ENCODE results near the gene SLC38A1.
"Not testable (repeated sequence)": the region's sequence is repeated elsewhere in the genome, so short reads cannot be mapped to it uniquely, and the experiment has no call there.

Gene SLC38A1

DNA sequence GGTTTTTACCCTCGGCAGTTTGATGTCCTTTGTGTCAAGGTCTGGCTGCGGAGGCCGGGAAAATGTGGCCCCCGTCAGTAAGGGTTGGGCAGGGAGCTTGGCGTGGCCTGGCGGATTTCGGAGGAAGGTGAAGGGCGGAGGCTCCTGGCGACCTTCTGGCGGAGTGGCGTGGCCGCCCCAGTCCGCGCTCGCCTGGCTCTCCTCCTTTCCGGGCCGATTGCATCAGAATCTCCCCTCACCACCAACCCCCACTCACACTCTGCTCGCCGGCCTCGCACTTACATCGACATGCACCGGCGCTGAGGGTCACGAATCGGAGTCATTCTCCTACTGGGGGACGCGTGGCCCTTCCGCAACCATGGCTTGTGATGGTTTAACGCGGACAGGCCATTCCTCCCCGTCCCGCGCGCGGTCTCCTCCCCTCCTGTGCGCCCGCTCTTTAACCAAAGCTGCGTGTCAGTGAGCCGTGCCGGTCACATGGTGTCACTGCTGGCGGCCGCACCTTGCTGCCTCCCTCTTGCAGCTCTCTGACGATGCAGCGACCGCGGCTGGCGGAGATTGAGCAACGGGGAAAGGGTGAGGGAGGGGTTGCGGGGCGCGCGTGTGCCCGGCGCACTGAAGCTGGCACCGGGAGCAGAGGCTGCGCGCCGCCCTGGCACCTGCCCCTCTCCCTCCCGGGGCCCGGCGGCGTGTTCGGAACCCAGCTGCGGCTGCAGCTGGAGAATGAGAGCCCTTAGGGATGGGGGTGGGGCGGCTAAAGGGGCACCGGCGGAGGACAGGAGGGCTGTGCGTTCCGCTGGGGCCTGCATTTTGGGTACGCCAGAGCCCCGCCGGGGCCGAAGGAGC lies at the start of gene SLC38A1:
SLC38A1 (minus strand) TSS at position 461 of the 846 bp plus-strand sequence. CDS start 29,243 bp downstream, outside the sequence.
- peak; percentile 79 for DNase-seq

DNA sequence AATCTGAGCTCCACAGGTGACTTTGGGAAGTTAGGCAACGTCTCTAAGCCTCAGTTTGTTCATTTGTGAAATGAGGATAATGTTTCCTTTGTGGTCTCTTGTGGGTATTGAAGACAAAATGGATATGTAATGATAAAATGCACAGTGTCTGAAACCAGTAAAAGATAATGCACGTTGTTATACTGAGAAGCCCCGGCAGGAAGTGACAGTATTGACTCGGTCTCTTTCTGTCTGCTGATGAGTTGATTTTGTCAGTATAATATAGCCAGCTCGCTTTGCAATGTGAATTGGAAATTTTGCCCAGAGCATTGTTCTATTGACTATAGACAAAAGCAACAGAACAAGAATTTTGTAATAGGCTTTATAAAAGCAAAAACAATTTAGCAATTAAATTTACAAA lies 49.2 kb upstream of the SLC38A1 start:
- DNase-seq = no peak

DNA sequence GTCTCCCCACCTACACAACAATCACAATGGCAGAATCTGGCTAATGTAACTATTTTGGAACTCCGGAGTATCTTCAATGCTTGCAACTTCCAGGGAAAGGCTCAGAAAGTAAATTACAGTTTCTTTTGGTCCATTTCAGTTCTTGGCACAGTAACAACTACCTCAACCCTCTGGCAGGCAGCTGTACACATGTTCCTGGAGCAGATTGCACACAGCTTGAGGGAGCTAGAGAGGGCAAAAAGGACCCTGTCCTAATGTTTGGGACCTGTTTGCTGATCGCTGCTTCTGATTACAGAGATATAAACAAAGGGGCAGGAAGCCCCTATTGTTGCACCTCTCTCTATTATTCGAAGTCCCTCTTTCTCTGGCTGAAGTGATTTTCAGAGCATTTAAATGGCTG lies 35.2 kb upstream of the SLC38A1 start:
- no peak for DNase-seq

DNA sequence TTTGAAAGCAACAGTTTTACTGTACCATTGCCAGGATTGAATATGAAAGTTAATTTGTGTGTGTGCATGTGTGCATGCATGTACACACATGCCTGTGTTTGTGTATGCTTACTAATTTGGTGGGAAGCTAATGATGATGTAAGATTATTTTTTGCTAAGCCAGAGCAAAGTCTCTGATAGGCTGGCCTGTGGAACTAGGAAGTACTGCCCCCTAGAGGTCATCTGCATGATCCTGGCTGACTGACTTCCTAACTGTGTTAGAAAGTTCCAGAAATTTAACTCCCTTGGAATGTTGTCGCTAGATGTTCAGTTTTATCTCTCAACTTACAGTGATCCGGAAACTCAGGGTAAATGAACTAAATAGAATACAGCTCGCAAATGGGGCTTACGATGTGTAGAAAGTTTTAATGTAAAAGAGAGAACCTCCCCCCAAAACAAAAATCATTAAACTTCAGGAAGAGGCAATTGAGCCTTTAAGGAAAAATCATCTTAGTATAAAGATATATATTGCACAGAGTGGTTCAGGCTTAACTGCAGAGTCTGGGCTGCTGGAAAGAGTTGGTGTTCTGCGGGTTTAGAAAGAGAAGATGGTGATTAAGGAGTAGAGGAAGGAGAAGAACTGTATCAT lies 34.3 kb upstream of the SLC38A1 start:
- no peak for DNase-seq

DNA sequence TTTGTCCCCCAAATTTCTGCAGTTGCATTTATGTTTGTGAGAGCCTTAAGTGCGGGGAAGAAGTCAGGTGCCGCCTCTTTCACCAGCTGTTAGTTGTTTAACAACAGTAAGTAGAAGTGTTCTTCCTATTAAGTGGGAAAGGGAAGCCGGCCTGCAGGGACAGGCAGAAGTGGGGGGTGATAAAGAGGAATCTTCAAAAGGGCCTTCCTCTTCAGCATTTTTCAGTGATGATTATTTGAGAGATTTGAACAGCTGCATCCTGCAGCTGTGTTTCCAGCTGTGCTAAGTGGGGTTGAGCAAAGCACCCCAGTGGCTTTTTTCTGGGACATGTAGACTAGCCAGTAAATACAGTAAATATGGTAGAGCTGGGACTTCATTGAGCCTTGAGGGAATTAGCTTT lies 32.1 kb upstream of the SLC38A1 start:
- DNase-seq = peak; percentile 39

DNA sequence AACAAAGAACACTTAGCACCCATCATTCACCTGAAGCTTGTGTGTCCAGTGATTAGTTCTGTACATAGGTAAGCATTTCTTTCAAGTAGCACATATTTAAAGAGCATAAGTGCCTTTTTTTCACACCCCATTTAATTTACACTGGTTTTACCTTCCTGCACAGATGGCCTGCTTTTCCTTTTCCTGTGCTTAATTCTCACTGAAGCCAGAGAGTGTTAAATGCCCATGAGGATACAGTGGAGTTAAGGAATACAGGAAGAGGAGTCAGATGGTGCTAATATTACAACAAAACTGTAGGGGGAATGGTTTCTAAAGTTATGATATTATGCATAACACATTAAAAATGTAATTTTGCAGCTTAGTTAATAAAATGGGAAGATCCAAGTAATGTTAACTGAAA lies 31.0 kb upstream of the SLC38A1 start:
- DNase-seq = peak; percentile 24

DNA sequence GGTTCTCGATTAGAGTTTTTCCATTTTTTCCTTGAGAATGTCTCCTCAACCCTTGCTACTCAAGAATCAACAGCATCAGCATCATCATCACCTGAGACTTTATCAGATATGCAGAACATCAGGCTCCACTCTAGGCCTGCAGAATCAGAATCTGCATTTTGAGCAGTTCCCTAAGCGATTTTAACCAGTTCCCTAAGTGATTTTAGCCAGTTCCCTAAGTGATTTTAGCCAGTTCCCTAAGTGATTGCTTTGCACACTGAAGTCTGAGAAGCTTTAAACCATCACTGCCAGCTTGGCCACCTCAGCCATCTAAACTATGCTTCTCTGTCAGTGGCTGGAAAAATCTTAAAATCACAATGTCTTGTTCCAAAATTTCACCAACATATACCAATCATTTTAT lies 29.4 kb upstream of the SLC38A1 start:
- DNase-seq = no peak

DNA sequence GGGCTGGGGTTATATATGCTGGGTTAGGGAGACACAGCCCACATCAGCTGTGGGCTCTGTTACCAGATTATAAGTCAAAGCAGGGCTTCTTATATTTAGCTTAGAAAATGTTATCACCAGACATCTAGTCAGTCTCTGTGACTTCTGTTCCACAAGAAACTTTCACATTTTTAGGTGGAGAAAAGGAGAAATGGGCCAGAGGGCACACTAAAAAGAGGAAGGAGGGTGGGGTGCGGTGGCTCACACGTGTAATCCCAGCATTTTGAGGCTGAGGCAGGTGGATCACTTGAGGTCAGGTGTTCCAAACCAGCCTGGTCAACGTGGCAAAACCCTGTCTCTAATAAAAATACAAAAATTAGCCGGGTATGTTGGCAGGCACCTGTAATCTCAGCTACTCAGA lies 28.0 kb upstream of the SLC38A1 start:
- DNase-seq = no peak

DNA sequence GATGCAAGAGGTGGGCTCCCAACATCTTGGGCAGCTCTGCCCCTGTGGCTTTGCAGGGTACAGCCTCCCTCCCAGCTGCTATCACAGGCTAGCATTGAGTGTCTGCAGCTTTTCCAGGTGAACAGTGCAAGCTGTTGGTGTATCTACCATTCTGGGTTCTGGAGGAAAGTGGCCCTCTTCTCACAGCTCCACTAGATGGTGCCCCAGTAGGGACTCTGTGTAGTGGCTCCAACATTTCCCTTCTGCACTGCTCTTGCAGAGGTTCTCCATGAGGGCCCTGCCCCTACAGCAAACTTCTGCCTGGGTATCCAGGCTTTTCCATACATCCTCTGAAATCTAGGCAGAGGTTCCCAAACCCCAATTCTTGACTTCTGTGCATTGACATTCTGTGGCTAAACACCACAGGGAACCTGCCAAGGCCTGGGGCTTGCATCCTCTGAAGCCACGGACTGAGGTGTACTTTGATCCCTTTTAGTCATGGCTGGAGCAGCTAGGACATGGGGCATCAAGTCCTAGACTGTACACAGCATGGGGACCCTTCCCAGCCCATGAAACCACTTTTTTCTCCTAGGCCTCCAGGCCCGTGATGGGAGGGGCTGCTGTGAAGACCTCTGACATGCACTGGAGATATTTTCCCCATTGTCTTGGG lies 24.0 kb upstream of the SLC38A1 start:
- DNase-seq = no peak

DNA sequence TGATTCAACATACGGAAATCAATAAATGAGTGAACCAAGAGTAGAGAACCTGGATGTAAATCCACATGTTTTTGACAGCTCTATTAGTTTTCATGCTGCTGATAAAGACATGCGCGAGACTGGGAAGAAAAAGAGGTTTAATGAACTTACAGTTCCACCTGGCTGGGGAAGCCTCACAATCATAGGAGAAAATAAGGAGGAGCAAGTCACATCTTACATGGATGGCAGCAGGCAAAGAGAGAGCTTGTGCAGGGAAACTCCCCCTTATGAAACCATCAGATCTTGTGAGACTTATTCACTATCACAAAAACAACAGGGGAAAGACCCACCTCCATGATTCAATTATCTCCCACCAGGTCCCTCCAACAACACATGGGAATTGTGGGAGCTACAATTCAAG lies 23.1 kb upstream of the SLC38A1 start:
- not testable (repeated sequence) for DNase-seq

DNA sequence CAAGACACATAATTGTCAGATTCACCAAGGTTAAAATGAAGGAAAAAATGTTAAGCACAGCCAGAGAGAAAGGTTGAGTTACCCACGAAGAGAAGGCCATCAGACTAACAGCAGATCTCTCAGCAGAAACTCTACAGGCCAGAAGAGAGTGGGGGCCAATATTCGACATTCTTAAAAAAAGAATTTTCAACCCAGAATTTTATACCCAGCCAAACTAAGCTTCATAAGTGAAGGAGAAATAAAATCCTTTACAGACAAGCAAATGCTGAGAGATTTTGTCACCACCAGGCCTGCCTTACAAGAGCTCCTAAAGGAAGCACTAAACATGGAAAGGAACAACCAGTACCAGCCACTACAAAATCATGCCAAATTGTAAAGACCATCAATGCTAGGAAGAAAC lies 16.3 kb upstream of the SLC38A1 start:
- not testable (repeated sequence) for DNase-seq

DNA sequence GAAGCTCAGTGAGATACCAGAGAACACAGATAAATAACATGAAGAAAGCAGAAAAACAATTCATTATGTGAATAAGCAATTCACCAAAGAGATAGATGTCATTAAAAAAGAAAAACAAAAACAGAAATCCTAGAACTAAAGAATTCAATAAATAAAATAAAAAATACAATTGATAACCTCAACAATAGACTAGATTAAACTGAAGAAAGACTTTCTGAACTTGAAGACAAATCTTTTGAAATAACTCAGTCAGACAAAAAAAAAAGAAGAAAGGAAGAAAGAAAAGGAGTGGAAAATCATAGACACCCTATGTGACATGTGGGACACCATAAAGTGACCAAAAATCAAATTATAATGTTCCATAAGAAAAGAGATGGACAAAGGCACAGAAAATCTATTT lies 14.0 kb upstream of the SLC38A1 start:
- DNase-seq = no peak

DNA sequence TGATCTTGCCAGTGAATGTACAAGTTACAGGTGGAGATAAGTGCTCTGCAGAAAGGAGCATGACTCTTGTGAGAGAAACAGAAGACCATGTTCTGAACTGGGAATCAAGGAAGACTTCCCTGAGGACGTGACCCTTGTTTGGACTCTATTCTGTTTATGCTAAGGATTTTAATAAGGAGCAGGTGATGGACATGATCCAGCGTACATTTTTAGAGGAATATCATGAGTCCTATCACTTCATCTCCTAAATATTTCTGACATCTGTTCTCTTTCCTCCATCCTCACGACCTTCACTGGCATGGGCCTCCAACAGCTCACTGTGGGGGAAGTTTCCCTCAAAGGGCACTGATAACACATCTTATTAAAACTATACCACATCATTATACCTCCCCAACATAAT lies 7.9 kb upstream of the SLC38A1 start:
- no peak for DNase-seq

DNA sequence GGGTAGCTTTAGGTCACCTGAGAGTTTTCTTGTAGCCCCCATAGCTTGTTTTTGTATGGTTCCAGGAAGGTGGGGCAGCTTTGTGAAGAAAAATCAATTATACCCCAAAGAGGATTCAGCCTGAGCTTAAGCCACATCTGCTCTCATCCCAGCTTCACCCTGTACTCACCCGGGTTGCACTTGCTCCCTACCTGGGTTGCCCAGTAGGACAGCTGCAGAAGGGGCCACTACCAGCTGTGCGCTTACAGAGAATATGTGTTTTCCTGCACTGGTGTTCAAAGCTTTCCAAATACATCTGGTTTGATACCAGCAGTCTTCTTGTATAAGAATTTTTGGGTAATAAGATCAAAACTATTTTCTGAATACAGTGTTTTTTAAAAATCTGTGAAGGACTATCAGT lies 3.0 kb upstream of the SLC38A1 start:
- no peak for DNase-seq

DNA sequence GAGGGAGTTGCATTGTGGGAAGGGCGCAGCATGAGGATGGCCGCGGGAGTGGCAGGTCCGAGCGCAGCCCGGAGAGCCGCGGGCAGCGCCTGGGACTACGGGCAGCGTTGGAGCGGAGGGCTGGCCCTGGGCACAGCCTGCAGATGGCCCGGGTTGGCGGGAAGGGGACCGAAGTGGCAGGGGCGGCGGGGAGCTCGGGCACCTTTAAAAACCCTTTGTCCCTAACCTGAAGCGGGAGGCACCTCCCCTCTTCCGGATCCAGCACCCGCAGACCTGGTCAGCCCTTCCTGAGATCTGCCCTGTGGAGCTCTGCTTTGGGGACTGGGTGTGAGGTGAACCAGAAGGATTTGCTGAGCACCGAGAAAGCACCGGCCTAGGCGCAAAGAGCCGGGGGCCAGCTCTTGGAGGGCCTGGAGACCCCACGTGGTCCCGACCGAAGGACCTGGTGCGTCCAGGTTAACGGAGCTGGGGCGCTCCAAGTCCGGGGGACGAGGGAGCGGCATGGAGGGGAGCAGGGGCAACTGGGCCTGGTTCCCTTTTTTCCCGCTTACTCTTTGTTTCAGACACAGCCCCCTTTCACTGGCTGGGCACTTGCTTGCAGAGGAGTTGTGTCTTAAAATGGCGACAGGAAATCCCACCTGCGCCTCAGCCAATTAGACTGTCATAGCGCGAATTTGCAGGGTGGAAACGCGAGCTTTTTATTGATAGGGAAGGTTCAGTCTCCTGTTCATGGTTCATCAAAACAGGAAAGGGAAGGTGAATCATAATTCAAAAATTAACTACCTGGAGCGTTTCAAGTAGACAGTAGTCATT lies 792 bp upstream of the SLC38A1 start:
- DNase-seq = no peak

DNA sequence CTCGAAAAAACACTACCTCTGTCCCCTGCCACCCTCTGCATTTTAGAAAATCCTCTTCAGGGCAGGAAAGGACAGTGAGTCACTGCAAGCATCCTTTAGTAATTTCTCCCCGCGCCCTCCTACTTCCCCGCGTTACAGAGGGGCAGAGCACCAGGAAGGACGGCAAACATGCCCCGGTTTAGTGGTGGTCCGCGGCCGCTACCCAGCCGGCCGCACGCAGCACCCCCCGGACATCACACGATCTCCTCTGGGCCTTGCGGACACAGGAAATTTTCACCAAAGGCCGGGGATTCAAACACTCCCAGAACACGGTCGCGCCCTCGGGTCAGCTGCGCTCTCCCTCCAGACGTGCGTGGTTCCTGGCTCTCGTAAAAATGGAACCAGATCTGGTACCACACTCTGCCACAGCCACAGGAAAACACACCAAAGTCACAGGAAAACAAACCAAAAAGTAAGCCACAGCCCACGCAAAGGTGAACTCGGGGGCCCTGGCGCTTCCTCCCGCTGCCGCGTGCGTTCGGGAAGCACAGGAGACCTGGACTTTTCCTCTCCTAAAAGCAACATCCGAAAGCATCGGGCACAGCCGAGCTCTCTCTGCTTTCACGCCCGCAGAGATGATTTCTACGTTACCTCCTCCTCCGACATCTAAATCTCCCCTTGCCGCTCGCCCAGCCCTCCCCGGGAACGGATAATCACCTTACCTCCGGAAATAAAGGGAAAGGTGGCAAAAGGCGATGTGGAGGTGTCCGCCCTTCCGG lies 839 bp downstream of the SLC38A1 start:
- peak; percentile 25 for DNase-seq

DNA sequence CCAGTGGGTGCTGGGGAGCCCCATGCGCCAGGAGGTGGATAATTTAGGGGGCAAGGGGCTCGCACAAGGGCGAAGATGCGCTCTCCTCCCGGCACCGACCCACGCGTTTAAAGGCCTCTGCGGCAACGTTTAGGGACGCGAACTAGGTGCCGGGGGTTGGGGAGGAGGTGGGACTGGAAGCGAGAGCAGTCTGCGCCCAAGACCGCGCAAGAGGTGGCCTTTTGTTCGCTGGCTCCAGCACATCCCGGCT lies 1.3 kb downstream of the SLC38A1 start:
- peak; percentile 46 for DNase-seq

DNA sequence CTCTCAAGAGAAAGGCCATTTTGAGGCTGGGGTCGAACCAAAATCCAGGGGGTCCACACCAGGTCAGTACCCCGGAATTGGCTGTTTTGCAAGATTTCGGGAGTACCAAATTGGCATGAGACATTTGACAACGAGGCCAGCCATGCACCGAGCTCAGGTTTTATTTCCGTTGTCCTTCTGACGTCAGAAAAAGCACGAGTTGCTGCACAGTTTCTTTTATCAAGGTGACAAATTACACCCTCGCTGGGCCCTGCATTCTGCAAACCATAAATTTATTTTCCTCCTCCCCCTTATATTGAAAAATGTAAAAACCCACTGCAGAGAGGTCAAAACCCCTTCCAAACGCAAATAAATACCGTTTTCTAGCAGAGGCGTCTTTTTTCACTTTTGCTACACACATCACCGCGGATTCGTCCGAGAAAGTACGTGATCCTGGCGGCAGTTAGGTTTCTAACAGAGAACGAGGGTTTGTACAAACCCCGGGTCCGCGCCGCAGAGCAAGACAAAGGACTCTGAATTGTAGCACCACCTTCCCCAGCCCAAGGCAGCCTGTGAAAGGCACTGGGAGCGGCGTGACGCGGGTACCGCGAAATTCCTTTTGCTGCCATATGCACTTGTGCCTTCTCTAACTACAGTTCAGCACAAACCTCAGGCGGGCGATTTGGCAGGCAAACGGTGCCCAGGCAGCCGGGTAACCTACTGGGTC lies 1.8 kb downstream of the SLC38A1 start:
- peak; percentile 46 for DNase-seq

DNA sequence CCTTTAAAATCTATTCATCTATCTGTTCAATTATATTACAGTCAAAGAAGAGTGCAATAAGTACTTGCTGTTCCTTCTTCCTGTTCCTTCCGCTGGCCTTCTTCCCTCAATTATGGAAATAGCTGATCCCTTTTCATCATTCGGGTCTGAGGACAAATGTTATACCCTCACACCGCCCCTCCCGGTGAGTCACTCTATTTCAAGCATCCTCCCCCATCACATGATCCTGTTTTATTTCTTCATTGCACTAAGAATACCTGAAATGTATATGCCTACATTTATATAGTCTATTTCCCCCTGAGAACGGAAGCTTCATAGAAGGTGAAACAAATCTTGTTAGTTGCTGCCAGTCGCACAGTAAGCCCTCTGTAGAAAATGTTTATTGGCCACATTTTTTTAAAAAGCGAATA lies 2.5 kb downstream of the SLC38A1 start:
- no peak for DNase-seq

DNA sequence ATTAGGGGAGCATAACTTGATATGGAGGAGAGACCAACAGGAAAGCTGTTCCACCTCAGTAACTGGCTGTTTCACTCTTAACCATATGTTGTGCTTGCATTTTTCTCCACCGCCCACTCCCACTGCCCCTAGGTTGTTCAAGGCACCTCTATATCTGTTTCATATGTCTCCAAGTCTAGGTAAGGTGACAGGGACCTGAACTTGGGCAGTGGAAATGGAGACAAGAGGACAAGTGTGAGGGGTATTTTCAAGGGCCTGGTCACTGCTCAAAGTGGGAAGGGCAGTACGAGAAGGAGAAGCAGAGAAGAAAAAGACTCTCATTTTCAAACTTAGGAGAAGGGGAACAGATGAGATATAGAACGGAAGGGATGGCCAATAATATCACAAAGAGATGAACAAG lies 3.1 kb downstream of the SLC38A1 start:
- no peak for DNase-seq

DNA sequence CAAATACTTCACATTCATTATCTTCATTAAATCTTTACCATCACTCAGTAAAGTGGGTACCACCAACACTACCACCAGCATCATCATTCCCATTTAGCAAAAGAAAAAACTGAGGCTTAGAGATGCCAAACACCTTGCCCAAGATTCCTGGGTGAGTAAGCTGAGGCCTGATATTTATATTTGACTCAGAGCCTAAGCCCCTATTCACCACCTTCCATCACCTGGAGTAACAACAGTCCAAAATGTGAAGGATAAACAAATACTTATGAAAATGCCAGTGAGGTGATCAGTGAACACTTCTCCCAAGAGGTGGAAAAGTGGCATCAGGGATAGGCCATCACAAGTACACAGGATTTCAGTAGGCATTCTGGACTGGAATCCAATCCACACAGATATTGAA lies 3.7 kb downstream of the SLC38A1 start:
- DNase-seq = no peak

DNA sequence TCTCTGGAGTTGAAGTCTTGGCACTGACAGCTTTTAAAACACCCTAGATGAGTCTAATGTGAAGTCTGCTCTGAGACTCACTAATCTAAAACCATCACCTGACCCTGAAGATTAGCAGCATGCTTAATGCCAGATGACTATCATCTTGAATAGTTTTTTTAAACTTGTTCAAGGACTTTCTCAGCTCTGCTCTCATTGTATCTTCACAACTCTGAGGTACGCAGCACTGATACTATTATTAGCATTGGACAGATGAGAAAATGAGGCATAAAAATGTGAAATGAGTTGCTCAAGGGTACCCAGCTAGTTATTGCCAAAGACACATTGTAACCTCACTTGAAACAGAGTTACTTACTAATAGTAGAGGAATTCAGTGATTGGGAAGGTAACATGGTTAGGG lies 4.8 kb downstream of the SLC38A1 start:
- DNase-seq = no peak

Data from NCI-H510A (cell line).